H9 (cell line): ENCODE results near the gene PCGF3. TPM values are rescaled to one million over a fixed set of nuclear protein-coding genes. Genes with fewer than 3 reads are reported as not detected.

Experiments used
- DNase-seq: peaks from one replicate; pipeline ENCODE4 v3.0.0-alpha.2; 2017
- H2AFZ ChIP-seq: one replicate; pipeline ENCODE4 v1.6.1; 2013; ENCODE audit warnings: mild to moderate bottlenecking, low read length, control low read depth, moderate library complexity
- H2AK5ac ChIP-seq: 2 replicates; pipeline ENCODE4 v1.6.1; 2013; ENCODE audit warnings: low read length, control low read depth, mixed read lengths; ENCODE audit not compliant: insufficient read length
- H2BK120ac ChIP-seq: one replicate; pipeline ENCODE4 v1.6.1; 2013; ENCODE audit warnings: low read depth, mild to moderate bottlenecking, low read length, control low read depth, inconsistent platforms; ENCODE audit not compliant: poor library complexity, severe bottlenecking
- H2BK12ac ChIP-seq: 2 replicates; pipeline ENCODE4 v1.6.1; 2013; ENCODE audit warnings: low read length, control low read depth, mixed read lengths, low read depth; ENCODE audit not compliant: insufficient read length
- H2BK15ac ChIP-seq: 2 replicates; pipeline ENCODE4 v1.6.1; 2013; ENCODE audit warnings: low read depth, low read length, control low read depth
- H2BK20ac ChIP-seq: one replicate; pipeline ENCODE4 v1.6.1; 2013; ENCODE audit warnings: low read depth, mild to moderate bottlenecking, low read length, control low read depth, inconsistent platforms; ENCODE audit not compliant: poor library complexity, severe bottlenecking
- H2BK5ac ChIP-seq: 2 replicates; pipeline ENCODE4 v1.6.1; 2013; ENCODE audit warnings: low read length, control low read depth, mixed read lengths; ENCODE audit not compliant: insufficient read length
- H3K14ac ChIP-seq: 2 replicates; pipeline ENCODE4 v1.6.1; 2013; ENCODE audit warnings: low read length, control low read depth; ENCODE audit not compliant: insufficient read depth
- H3K18ac ChIP-seq: 2 replicates; pipeline ENCODE4 v1.6.1; 2013; ENCODE audit warnings: low read depth, mild to moderate bottlenecking, mixed read lengths, low read length, control low read depth; ENCODE audit not compliant: insufficient read length
- H3K23ac ChIP-seq: 2 replicates; pipeline ENCODE4 v1.6.1; 2013; ENCODE audit warnings: low read length, control low read depth, mixed read lengths, low read depth; ENCODE audit not compliant: insufficient read length
- H3K23me2 ChIP-seq: 2 replicates; pipeline ENCODE4 v1.6.1; 2013; ENCODE audit warnings: low read depth, mild to moderate bottlenecking, mixed read lengths, low read length, control low read depth; ENCODE audit not compliant: insufficient read length, poor library complexity, severe bottlenecking
- H3K27ac ChIP-seq: 2 replicates; pipeline ENCODE4 v1.5.1; 2013; ENCODE audit warnings: low read length, control low read depth, mixed read lengths, low read depth; ENCODE audit not compliant: insufficient read length
- H3K27me3 ChIP-seq: 2 replicates; pipeline ENCODE4 v1.6.1; 2013; ENCODE audit warnings: low read length, control low read depth, inconsistent platforms; ENCODE audit not compliant: insufficient read depth
- H3K4ac ChIP-seq: 2 replicates; pipeline ENCODE4 v1.6.1; 2013; ENCODE audit warnings: low read depth, mild to moderate bottlenecking, control low read depth, inconsistent platforms, low read length, moderate library complexity
- H3K4me1 ChIP-seq: 2 replicates; pipeline ENCODE4 v1.6.1; 2013; ENCODE audit warnings: low read length, control low read depth, inconsistent platforms; ENCODE audit not compliant: insufficient read depth
- H3K4me2 ChIP-seq: 2 replicates; pipeline ENCODE4 v1.6.1; 2013; ENCODE audit warnings: low read length, control low read depth, mixed read lengths; ENCODE audit not compliant: insufficient read length, insufficient read depth
- H3K56ac ChIP-seq: 2 replicates; pipeline ENCODE4 v1.6.1; 2013; ENCODE audit warnings: low read depth, mild to moderate bottlenecking, mixed read lengths, low read length, control low read depth; ENCODE audit not compliant: insufficient read length
- H3K79me1 ChIP-seq: 2 replicates; pipeline ENCODE4 v1.6.1; 2013; ENCODE audit warnings: low read depth, mild to moderate bottlenecking, moderate library complexity, low read length, control low read depth, inconsistent platforms; ENCODE audit not compliant: insufficient read depth, poor library complexity, severe bottlenecking
- H3K79me2 ChIP-seq: 2 replicates; pipeline ENCODE4 v1.6.1; 2013; ENCODE audit warnings: low read length, control low read depth, inconsistent platforms; ENCODE audit not compliant: insufficient read depth
- H3K9ac ChIP-seq: 2 replicates; pipeline ENCODE4 v1.6.1; 2013; ENCODE audit warnings: low read length, control low read depth, mixed read lengths; ENCODE audit not compliant: insufficient read length; ENCODE audit errors: extremely low read depth
- H3K9me3 ChIP-seq: one replicate; pipeline ENCODE4 v1.6.1; 2013; ENCODE audit warnings: low read depth, low read length, inconsistent platforms; ENCODE audit not compliant: control insufficient read depth
- H3T11ph ChIP-seq: one replicate; pipeline ENCODE4 v1.6.1; 2013; ENCODE audit warnings: mild to moderate bottlenecking, low read length, control low read depth, inconsistent platforms
- H4K20me1 ChIP-seq: one replicate; pipeline ENCODE4 v1.6.1; 2013; ENCODE audit not compliant: control insufficient read depth, insufficient read length, insufficient read depth
- H4K5ac ChIP-seq: 2 replicates; pipeline ENCODE4 v1.6.1; 2013; ENCODE audit warnings: low read depth, mild to moderate bottlenecking, mixed read lengths, low read length, control low read depth; ENCODE audit not compliant: insufficient read length
- H4K8ac ChIP-seq: replicated peaks from 2 replicates; pipeline ENCODE4 v1.6.1; 2013; ENCODE audit warnings: low read length, control low read depth, mixed read lengths, low read depth; ENCODE audit not compliant: insufficient read length
- H4K91ac ChIP-seq: 2 replicates; pipeline ENCODE4 v1.6.1; 2013; ENCODE audit warnings: low read depth, mild to moderate bottlenecking, moderate library complexity, mixed read lengths, low read length, control low read depth; ENCODE audit not compliant: insufficient read length
- H3K27ac Mint-ChIP-seq, 3 experiments: 2 replicates in 2 of 3; 3 replicates in 1 of 3; pipeline ENCODE4 v1.8.0; 2020 to 2021; ENCODE audit warnings: mixed read lengths in 3 of 3, mild to moderate bottlenecking in 1 of 3, moderate library complexity in 1 of 3
- H3K27me3 Mint-ChIP-seq: 2 replicates; pipeline ENCODE4 v1.8.0; 2021; ENCODE audit warnings: low read depth, mild to moderate bottlenecking, moderate library complexity, mixed read lengths
- H3K36me3 Mint-ChIP-seq, 3 experiments: 2 replicates in 2 of 3; 3 replicates in 1 of 3; pipeline ENCODE4 v1.8.0; 2020 to 2021; ENCODE audit warnings: low read depth in 3 of 3, mixed read lengths in 3 of 3; ENCODE audit not compliant: insufficient read depth in 1 of 3
- H3K4me1 Mint-ChIP-seq, 2 experiments: 2 replicates each; pipeline ENCODE4 v1.8.0; 2020; ENCODE audit warnings: mixed read lengths in 2 of 2
- H3K4me3 Mint-ChIP-seq, 2 experiments: 2 replicates in 1 of 2; 3 replicates in 1 of 2; pipeline ENCODE4 v1.8.0; 2020 to 2021; ENCODE audit warnings: mild to moderate bottlenecking in 2 of 2, mixed read lengths in 2 of 2, moderate library complexity in 1 of 2
- H3K9me3 Mint-ChIP-seq, 2 experiments: 2 replicates in 1 of 2; 3 replicates in 1 of 2; pipeline ENCODE4 v1.8.0; 2020; ENCODE audit warnings: mild to moderate bottlenecking in 2 of 2, mixed read lengths in 2 of 2, moderate library complexity in 1 of 2
- CTCF ChIP-seq: fragments of 200-600 bp; sonication (generic); conservative IDR thresholded peaks from 3 replicates; pipeline ENCODE4 v1.8.0; 2021; ENCODE audit warnings: antibody characterized with exemption, mild to moderate bottlenecking
- WGBS: extraction: QIAGEN DNeasy Blood & Tissue Kit; methylation state at CpG from one replicate; pipeline ENCODE4 v1.1.7; 2013; ENCODE audit warnings: missing lambda C conversion rate, low lambda C conversion rate, mixed read lengths; ENCODE audit not compliant: insufficient read length; ENCODE audit errors: extremely low coverage; 5-methylcytosine and 5-hydroxymethylcytosine counted together
- total RNA-seq: library from RNA; stranded (reverse); gene quantifications from 2 replicates; pipeline ENCODE4 v1.2.1, GENCODE V29; 2021

Gene PCGF3
- total RNA-seq, 1 experiment from 2014 or later: 43.1 TPM

GRCh38 chr4:791252-791897, 85.7 kb downstream of the PCGF3 start:
- Histone ChIP-seq H2BK20ac (no peak overlapping the region), H2BK12ac (no peak overlapping the region), H3K4me2 (no peak overlapping the region), H3T11ph (no peak overlapping the region), H3K23me2 (no peaks in the 10 kb centered on the region), H3K23ac (no peak overlapping the region), H4K20me1 (no peaks in the 10 kb centered on the region), H3K14ac (no peak overlapping the region), H3K79me2 (no peaks in the 10 kb centered on the region), H3K79me1 (no peaks in the 10 kb centered on the region), H3K4me1 (no peaks in the 10 kb centered on the region; the same call in 1 of the 2 replicates), H3K4ac (no peak overlapping the region), H3K27me3 (peaks cover 10% of the 10 kb centered on the region; the same call in 1 of the 2 replicates), H4K8ac (no peak overlapping the region), H3K9me3 (no peaks in the 10 kb centered on the region), H3K9ac (no peak overlapping the region), H2BK5ac (no peak overlapping the region), H2AK5ac (no peak overlapping the region), H2BK15ac (no peak overlapping the region), H3K18ac (no peak overlapping the region), H4K5ac (no peak overlapping the region), H4K91ac (no peak overlapping the region), H2BK120ac (no peak overlapping the region), H3K27ac (no peak overlapping the region), H3K56ac (no peak overlapping the region), H2AFZ (no peak overlapping the region)
- no peak for DNase-seq
- Mint-ChIP-seq H3K4me1 (peaks cover 20 to 26% of the 10 kb centered on the region in 2 experiments), H3K4me3 (no peak overlapping the region), H3K9me3 (no peaks in the 10 kb centered on the region; a peak in 1 of 5 replicates), H3K27ac (no peak overlapping the region), H3K27me3 (peaks cover 67% of the 10 kb centered on the region), H3K36me3 (peaks cover 0 to 1% (median 0%) of the 10 kb centered on the region in 3 experiments; a peak in 1 of 7 replicates)
- no CpG with 5 or more reads among the region's 29 CpGs for WGBS
- no peak for TF ChIP-seq CTCF
